Left kidney (tissue), 2 donors: ENCODE measurements around the gene RAET1E. TPM values are rescaled to one million over a fixed set of nuclear protein-coding genes. Genes with fewer than 3 reads are reported as not detected.
"Not testable (repeated sequence)": the region's sequence is repeated elsewhere in the genome, so short reads cannot be mapped to it uniquely, and the experiment has no call there.

Source experiments
- DNase-seq: peaks from one replicate; pipeline ENCODE4 v3.0.0-alpha.2; 2013
- polyA plus RNA-seq: library from polyadenylated mRNA; unstranded; fragments of 120-200 nt; gene quantifications from one replicate; pipeline ENCODE4 v1.2.1, GENCODE V29; 2013; ENCODE audit not compliant: insufficient read length

The RAET1E gene
- polyA plus RNA-seq, 1 donor = 0.37 TPM

GRCh38 chr6:149889326-149889725, 8.6 kb downstream of the RAET1E start:
- DNase-seq = peak; percentile 26

- DNase-seq = no peak
Measured at GRCh38 chr6:149888659-149889058, 9.3 kb downstream of the RAET1E start.

- DNase-seq = no peak
Measured at GRCh38 chr6:149888093-149888492, 9.8 kb downstream of the RAET1E start.

GRCh38 chr6:149887343-149887742, 10.6 kb downstream of the RAET1E start:
- no peak for DNase-seq

GRCh38 chr6:149885888-149886287, 12.0 kb downstream of the RAET1E start:
- no peak for DNase-seq

GRCh38 chr6:149884617-149885016, 13.3 kb downstream of the RAET1E start:
- no peak for DNase-seq

GRCh38 chr6:149884215-149884614, 13.7 kb downstream of the RAET1E start:
- DNase-seq = no peak

- no peak for DNase-seq
Measured at GRCh38 chr6:149881860-149882259, 16.1 kb downstream of the RAET1E start.

- no peak for DNase-seq
Measured at GRCh38 chr6:149881066-149881766, 16.7 kb downstream of the RAET1E start.

GRCh38 chr6:149877659-149878058, 20.3 kb downstream of the RAET1E start:
- no peak for DNase-seq

- DNase-seq = no peak
Measured at GRCh38 chr6:149876241-149876933, 21.5 kb downstream of the RAET1E start.

GRCh38 chr6:149872233-149872632, 25.7 kb downstream of the RAET1E start:
- DNase-seq = no peak

GRCh38 chr6:149871182-149871581, 26.7 kb downstream of the RAET1E start:
- DNase-seq = no peak

GRCh38 chr6:149869275-149869892, 28.5 kb downstream of the RAET1E start:
- no peak for DNase-seq

GRCh38 chr6:149867876-149868640, 29.9 kb downstream of the RAET1E start:
- DNase-seq = no peak

GRCh38 chr6:149864578-149865535, 33.1 kb downstream of the RAET1E start:
- peak; percentile 71 for DNase-seq

- DNase-seq = peak; percentile 83
Measured at GRCh38 chr6:149863698-149864577, 34.0 kb downstream of the RAET1E start, which contains the start of gene LRP11. TSS of gene LRP11 (minus strand) at chr6:149864359. CDS start at chr6:149864020, 339 bp downstream.

GRCh38 chr6:149862922-149863697, 34.8 kb downstream of the RAET1E start:
- DNase-seq = peak; percentile 62

GRCh38 chr6:149862424-149862738, 35.5 kb downstream of the RAET1E start:
- not testable (repeated sequence) for DNase-seq
